GM18499 (cell line): ENCODE results near the gene HOXB8.

Experiments
- ATAC-seq: cut with Tn5 transposase; IDR thresholded peaks from one replicate; pipeline ENCODE4 v1.9.1; 2021; ENCODE audit warnings: moderate number of reproducible peaks; ENCODE audit not compliant: insufficient read depth, unreplicated experiment

The HOXB8 gene

DNA sequence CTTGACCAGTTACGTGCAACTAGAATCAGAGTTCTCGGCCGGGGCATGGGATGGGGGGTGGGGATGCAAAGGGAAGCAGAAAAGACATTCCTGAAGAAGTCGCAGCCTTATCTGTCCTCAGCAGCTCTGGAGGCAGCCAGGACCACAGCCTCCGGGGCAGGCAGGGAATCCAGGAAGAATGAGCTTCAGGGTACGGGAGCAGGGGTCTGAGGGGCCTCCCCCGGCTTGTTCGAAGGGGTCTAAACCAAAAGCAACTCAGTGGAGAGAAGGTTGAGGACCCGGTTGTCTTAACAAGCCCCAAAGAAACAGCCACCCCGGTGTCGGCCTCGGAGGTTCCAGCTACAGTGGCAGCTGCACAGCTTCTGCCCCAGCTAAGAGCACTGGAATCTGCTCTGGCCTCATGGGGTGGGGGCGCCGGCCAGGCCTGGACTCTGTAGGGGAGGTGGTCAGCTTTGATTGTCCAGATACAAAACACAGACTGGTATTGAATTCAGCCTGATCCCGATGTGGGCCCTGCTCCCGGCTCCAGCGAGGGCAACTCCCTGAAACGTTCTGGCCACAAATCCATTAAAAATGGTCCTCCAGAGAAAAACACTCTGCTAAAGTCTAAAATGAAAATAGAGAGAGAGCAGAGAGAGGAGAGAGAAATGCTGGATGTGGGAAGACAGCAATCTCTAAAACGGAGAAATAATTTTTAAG lies 44.6 kb downstream of the HOXB8 start:
- no peak for ATAC-seq

DNA sequence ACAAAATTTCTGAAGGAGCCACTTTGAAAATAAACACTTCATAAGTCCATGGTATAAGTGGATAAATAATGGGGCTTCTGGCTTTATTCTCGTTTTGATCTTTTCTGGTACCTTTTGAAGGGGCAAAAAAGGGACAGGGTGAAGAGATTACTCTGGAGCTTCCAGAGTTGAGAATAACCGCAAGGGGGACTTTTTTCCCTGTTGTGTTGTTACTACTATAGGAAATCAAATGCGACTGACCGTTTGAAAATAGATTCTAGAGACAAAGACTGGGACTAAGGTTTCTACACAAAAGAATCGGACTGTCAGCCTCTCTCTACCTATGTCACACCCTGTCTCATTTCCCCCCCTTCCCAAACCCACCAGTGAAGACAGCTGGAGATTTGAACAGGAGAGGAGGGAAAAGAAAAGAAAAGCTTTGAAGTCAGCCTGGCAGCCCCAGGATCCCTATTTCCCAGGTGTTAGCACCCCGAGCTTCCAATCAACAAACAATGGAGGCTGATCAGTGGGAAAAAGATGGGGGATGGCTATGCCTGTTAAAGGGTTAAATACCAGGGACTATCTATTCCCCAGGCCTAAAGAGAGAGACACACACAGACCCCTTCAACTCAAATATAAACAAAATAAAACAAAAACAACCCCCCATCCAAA lies 45.3 kb downstream of the HOXB8 start:
- no peak for ATAC-seq

DNA sequence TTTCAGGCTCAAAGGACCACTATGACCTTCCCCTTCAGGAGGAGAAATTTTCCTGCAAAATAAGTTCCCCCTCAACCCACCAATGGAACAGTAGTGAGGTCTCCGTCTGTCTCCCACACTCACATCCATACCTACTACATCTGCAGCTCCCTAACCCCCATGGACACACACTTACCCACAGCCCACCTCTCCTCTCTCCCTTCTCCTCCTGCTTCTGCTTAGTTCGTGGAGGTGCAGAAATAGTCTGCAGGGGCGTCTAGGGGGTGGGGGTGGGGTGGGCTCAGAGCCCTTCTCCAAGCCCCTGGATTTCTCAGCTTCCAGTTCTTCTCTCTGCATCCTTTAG lies 45.9 kb downstream of the HOXB8 start:
- no peak for ATAC-seq

DNA sequence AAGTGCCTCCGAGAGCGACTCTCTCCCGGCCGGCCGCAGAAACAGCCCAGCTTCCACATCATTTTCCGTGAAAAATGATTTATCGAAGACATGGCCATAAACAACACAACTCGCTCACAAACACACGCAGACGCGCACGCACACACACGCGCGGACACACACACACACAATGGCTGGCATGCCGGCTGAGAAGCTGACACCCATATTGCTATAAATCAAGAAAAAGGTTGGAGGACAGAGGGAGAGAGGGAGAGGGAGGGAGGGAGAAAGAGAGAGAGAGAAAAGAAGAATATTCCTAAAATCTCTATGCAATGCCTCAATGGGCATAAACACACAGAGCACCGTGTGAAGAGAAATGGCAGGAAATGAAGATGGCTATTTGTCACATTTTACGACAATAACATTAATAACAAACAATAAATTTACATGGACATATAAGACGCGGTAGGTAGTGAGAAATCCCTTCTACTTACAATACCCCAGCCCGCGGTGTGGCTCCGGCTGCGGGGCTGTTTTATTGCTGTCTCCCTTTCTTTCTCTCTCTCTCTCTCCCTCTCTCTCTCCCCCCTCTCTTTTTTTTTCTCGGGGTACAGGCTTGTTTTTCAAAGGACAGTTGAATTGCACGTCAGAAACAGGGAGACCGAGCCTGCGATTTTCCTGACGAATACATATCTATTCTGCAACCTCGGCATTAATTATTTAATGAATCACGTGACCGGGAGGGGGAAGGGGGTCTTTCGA lies 46.4 kb downstream of the HOXB8 start:
- ATAC-seq = no peak

DNA sequence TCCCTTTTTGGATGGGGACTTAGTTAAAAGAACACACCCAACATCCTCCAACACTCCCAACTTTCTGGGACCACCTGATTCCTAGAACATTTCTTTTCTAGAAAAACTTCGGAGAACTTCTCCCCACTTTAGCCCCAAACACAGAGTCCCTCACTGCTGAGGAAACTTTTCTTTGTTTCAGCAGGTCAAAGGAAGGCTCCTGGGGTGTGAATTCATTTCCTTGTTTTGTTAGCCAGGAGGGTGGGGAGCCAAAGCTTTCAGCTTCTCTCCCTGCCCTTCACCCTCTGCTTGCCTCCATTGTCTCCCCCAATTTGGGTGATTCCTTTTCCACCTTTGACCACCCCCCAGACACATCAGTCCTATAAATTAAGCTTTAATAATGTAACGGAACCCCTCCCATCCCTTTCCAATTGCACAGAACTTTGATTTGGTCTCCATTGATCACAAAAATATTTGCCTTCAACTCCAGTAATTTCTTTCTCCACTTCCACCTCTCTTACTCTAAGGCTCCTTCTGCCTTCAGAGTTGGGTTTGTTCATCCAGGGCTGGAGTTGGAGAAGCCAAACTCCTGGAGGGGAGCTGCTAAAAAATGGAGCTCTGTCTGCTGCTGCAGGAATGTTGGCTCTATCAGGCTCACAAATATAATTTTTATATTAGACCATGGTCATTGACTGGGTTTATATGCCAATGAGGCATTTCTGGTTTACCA lies 47.3 kb downstream of the HOXB8 start:
- no peak for ATAC-seq

DNA sequence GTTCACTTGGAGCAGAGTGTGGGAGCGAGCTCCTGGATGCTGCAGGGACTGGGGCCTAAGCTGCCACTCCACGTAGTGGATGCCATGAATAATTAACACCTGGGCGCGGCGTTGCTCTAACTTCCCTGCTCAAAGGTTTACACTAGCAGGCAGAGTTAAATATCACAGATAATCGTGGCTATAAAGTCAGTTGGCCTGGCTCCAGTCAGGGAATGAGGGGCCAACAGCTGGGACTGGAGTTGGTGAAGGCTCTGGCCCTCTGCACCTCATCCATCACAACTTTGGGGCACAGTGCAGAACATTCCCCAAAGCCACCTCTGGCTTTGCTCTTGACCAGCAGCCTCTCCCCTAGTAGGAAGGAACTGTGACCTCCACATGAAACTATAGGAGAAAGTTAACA lies 47.9 kb downstream of the HOXB8 start:
- no peak for ATAC-seq

DNA sequence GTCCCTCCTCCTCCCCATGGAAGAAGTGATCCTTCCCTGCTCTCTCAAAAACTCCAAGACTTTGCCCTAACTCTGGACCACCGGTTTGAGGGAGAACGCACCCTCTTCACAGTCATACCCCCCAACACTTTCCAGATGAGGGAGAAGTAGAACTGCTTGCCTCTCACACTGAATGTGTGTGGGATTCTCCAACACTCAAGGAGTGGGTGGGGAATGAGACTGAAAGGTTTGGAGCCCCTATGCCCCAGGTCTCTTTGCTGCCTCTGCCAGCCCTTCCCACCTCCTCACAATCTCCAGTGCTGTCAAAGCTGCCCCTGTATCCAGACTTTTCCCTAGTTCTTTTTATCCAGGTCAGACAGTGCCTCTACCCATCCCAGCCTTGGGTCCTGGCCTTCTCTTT lies 48.4 kb downstream of the HOXB8 start:
- ATAC-seq = no peak

DNA sequence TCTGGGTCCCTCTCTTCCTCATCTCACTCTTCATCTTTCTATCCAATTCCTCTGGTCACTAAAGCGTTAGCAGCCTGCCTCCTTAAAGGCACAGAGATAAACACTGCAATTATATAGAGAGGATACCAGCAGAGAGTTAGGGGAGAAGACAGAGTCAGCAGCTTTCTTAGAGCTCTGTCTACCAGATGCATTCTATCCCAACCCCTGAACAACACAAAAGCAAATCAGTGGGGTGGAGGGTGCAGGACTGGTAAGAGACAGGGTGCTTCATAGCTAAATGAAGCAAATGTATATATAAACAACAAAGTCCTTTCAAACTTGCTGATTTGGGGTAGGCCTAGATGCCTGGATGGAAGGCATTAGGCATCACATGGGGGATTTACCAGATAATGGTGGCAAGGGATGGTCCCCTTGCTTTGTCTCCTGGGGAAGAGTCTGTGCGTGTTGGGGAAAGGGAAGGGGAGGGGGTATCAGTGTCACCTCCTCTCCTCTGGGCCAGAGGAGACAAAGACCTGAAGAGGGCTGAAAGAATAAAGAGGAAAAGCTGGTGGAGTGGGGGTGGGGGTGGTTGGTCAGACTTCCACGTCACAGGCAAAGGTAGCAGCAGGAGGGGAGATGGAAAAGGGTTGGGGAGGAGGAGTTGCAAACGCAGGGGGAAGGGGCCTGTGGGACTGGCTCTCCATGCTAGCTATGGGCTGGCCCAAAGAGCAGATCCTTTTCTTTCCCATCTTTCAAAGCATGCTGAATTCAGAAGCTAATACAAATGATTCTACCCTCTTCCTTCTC lies 49.0 kb downstream of the HOXB8 start:
- no peak for ATAC-seq

DNA sequence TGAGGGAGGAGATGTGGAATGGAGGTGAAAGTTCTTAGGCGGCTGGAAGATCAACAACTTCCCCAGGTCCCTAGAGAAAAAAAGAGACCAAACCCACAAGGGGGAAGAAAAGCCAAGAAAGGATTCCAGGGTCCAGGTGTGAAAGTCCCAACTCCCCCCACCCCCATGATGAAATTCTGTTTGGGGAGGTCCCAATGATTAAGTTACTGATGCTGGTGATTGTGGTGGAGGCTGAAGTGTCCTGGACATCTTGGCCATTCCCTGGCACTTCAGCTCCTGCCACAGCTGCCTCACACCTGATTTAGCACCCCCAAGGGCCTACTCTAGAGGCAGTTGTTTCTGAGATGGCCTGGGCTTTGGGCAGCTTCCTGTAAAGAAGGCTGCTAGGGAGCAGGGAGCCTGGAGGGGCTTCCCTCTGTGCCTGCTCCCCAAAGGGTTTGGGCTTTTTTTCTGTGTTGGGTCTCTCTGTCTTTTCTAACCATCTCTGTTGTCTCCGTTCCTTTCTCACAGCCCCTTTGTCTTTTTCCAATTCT lies 50.0 kb downstream of the HOXB8 start:
- ATAC-seq = no peak

DNA sequence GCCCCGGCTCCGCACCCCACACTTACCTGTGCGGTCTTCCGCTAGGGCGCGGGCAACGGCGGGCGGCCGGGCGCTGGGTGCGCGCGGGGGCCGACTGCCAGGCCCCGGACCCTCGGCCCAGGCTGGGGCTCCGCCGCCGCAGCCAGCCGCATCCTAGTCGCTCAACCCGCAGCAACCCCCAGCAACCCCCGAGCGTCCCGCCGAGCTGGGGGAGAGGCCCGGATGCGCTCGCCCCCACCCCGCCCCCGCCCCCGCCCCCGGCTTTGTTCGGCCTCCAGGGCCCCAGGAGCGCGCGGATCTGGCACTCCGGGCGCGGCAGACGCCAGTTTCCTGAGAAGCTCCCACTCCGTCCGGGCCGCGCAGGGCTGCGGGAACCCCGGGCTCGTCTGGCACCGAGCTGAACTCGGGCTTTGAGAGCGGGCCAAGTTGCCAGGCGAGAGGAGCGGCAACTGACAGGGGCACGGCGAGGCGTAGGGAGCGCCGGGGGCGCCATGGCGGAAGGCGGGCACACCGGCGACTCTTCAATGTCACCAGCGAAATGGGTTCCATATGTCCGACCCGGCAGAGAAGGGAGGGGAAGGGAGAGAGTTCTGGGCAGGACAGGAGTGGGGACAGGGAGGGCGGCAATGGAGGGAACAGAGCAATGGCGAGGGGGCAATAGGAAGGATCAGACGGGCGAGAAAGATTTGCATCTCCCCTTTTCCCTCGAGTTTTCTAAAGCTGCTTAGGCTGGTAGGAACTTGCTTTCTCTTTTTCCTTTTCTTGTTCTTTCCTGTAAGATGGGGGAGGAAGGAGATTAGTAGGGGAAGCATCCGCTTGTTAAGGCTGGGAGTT lies 50.7 kb downstream of the HOXB8 start:
- ATAC-seq = no peak

DNA sequence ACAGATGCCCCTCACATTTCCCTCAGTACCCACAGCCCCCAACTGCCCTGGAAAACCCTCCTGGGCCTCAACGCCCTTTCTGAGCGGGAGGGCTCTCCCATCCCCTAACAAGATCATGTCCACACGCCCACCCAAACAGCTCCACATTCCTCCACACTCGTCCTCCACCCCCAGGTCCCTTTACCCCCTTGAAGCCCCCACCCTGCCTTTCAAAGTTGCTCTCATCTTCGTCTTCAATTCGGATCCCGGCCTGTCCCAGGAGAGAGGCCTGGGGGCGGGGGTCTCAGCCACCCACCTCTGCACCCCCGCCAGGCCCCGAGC lies 51.3 kb downstream of the HOXB8 start:
- no peak for ATAC-seq

DNA sequence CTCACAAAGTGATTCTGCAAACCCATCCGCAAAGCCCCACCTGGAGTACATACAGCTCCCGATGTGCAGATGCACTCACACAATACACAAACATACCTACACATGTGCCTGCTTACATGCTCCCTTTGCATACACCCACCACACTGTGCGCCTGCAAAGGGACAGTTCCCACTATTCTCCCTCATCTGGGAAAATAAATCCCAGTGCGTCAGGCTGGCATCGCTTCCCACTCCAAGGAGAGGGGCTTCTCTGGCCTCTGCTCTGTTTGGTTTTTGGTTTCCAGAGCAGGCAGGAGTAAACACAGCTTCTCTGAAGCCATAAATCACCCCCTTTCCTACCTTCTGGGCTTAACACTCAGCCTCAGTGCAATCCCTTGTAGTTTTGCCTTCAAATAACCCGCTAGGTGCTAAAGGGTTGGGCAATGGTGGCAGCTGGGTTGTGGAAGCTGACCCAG lies 51.7 kb downstream of the HOXB8 start:
- ATAC-seq = no peak

DNA sequence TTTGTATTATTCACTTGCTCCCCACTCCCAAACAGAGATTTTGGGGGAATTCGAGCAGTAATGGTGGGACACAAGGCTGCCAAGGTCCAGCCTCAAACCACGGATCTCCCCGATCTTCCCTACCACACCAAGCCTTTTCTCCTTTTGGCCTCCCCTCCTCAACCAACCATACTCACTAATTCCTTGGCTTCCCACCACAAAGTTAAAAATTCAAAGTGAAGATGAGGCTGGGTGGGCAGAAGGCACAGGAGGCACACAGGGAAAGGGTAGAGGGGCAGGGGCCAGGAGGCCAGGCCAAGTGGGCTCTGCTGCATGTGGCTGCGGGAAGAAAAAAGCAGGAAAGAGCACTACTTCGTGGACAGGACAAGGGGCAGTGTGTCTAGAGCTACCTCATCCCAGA lies 52.2 kb downstream of the HOXB8 start:
- ATAC-seq = no peak
